GM21723 (cell line): ENCODE data around the gene SND1.

Experiments
- ATAC-seq: cut with Tn5 transposase; IDR thresholded peaks from one replicate; pipeline ENCODE4 v1.9.1; 2021; ENCODE audit warnings: mild to moderate bottlenecking, moderate library complexity; ENCODE audit not compliant: unreplicated experiment

Gene SND1

DNA sequence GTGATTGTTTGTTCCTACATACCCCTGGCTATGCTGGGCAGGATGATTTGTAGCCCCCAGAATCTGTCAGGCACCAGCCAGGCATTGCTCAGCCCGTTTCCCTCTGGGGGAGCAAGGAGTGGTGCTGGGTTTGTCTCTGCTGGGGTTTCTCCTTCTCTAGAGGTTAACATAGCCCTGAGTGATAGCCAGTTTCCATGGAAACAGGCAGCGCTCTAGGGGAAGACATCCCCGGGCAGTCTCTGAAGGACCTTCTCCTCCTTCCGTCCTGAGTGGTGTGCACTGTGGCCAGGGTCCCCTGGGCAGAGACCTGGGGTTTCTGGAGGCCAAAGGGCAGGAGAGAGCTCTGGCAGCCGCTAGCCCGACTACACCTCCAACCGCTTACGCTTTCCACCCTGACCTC, 429.8 kb downstream of the SND1 start:
- ATAC-seq = no peak

DNA sequence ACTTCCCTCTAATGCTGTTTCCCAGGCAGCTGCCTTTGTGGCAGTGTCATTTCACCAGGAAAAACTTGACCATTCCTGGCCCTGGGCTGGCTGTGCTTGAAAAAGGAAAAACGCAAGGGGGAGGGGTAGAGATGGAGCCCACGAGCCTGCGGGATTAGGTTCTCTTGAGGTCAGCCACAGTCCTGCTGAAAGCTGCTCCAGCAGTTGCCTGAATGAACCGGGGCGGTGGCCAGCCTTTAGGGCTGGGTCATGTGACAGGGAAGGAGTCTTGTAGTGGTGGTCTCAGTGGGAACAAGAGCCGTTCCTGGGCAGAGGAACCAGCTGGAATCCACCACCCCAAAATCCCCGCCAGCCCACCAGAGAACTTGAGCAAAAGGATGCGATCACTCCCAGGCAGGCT, 430.4 kb downstream of the SND1 start:
- ATAC-seq = no peak

DNA sequence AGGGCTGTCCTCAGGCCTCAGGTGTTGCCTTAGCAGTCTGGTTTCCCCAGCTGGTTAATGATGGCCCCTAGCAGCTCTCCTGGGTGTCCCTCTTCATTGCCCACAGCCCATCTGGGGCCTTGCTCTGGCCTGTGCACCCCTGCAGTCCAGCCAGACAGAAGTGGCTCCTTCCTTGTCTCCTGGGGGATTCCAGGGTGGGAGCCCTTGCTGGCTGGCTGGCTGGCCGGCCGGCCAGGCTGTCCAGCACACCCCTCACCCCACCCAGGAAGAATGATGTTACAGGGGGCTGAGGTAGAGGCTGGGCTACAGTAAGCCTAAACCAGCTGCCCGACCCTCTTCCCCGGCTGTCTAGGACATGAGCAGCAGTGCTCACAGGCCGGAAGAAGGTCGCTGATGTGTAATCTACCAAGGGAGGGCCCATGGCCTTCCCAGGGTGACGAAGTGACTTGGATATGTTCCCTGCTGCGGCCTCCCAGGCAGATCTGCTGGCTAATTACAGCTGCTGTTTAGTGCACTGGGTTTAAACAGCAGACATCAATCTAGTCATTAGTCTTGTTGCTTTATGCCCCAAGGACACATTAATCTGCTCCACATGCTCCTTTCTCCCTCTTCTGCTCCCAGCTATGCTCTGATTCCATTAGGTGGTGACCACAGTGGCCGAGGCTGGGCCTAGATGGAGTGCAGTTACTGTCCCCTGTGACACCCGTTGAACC, 433.1 kb downstream of the SND1 start:
- no peak for ATAC-seq

DNA sequence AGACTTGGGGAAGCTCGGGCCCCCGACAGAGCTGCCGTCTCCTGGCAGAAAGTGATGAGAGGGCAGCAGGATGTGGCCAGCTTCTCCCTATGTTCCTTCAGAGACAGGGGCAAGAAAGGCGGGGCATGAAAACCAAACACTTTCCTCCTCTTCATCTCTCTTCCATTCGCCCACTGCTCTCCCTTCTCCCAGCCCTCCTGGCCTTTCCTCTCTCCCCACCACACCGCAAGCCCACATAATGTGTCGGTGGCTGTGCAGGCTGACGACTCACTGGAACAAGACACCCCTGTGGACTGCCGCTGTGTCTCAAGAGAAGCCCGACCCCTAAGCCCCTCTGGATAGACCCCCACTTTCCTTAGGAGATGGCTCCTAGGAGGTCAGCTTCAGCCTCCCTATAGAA, 438.5 kb downstream of the SND1 start:
- no peak for ATAC-seq

DNA sequence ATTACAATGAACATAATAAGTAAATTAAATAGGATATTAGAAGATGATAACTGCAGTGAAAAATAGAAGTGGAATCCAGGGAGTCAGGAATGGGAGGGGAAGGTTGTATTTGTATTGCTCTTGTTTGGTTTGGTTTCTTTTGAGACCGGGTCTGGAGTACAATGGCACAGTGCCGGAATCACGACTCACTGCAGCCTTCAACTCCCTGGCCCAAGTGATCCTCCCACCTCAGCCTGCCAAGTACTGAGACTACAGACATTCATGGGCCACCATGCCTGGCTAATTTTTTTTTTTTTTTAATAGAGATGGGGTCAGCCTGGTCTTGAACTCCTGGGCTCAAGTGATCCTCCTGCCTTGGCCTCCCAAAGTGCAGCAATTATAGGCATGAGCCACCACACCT, 439.1 kb downstream of the SND1 start:
- no peak for ATAC-seq

DNA sequence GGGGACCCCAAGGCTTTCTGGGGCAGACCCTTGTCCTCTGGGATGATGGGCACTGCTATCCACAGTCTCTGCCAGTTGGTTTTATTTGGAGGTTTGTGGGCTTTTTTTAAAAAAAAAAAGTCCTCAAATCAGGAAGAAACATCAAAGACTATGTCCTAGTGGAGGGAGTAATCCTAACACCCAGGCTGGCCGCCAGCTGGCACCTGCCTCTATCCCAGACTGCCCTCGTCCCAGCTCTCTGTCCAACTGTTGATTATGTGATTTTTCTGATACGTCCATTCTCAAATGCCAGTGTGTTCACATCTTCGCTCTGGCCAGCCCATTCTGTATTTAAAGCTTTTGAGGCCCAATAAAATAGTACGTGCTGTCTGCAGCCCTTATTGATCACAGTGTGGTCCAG, 440.2 kb downstream of the SND1 start:
- no peak for ATAC-seq

DNA sequence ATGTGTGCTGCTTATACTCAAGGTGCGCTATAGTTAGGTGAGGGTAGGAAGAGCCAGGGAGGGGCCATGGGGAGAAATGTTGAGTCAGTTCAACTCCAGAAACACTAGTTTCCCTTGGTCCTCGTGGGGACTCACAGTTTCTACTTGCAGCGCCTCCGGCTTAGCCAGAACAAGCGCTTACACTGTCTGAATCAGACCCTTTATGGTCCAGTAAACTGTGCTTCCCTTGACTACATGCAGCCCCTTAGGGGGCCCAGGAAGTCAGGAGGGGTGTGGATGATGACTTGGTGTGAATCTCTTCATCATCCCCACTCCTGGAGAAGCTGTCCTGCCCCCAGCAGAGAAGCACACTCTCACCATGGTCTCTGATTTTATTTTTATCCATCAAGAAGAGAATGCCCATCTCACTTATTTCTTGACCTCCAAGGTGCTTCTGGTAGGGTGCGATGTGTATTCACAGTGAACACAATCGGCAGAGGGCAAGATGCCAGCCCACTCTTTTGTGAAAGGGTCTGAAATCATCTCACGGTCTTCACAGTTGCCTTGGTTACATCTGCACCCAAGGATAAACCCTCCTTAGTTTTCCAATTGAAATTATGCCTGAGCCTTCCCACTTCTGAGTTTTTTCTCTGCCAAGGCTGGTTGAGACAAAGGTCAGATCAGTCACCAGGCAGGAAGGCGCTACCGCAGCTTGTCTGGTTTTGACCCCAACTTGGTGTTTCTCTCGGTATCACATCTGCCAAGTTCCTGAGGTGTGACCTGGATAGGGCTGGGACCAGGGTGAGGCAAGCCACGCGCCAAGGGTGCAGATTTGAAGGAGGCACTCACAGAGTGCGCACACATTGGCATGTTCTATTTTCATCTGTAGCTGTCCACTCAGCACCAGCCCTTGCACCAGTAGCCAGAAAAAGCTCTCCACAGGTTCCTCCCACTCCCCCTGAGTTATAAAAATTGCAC, 441.9 kb downstream of the SND1 start:
- ATAC-seq = no peak

DNA sequence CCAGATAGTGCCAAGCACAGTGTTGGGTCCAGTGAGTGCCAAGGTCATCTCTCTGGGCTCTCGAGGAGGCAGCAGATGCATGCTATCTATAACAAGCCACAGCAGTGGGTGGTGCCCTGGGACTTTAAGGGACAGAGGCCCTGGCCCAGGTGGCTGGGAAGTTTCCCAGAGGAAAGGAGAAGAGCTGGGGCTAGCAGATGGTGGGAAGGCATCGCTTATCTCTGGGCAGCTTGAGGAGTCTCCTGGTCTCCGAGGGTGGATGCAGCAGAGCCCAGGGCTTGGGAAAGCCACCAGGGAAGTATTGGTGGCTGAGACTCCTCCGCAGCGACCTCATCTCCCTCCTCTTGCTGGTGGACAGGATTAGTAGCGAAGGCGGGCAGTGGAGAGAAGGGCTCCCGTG, 442.7 kb downstream of the SND1 start:
- no peak for ATAC-seq

DNA sequence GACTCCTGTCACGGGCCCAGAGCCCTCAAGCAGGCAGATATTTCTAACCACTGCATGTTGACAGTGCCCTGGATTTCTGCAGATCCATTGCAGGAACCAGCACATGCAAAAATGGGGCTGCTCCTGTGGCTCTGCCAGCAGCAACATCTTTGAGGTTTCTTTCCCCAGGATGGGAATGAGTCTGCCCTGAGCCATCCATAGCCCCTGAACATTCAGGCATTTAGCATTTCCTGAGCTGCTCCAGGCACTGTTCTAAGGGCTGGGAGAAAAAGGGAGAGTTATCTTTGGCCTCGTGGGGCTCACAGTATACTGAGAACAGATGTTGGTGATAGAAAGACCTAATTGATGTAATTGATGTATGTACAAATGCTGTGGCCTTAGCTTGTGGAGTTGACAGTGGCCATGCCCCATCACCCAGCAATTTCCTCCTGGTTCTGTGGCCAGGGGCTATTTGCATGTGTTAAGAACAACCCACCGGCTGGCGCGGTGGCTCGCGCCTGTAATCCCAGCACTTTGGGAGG, 445.3 kb downstream of the SND1 start:
- no peak for ATAC-seq

DNA sequence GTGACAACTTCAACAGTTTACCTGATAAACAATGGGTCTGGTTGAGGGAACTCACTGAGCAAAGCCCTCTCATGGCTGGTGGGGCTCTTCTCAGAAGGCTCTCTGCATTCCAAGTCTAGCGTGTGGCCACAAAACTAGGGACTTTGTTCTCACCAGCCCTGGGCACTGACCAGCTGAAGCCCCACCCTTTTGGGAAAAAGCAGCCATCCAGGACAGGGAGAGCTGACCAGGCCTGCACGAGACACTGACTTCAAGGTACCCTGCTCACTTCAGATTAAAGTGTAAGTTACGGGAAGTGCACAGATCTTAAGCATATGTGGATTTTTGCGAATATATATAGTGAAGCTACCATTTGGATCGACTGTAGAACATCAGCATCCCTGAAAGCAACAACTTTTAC, 446.6 kb downstream of the SND1 start:
- ATAC-seq = no peak

DNA sequence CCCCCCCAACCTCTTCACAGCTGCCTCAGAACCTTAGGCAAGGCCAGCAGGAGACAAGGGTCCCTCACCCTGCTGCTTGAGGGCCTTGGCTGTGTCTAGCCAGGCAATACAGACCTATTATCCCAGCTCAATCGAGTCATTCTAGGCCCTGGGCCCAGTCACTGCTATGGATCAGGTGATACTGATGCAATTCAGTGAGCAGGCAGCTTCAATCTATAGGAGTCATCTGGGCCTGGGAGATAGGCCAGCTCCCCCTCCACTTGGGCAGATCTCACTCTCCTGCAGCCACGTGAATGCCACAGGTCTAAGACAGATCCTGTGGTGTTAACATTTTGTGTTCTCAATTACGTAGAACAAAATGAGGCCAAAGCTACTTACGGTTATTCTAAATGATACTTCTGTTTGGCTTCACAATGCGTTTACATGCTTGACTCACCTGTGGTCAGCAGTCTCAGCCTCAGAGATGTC, 447.2 kb downstream of the SND1 start:
- ATAC-seq = no peak

DNA sequence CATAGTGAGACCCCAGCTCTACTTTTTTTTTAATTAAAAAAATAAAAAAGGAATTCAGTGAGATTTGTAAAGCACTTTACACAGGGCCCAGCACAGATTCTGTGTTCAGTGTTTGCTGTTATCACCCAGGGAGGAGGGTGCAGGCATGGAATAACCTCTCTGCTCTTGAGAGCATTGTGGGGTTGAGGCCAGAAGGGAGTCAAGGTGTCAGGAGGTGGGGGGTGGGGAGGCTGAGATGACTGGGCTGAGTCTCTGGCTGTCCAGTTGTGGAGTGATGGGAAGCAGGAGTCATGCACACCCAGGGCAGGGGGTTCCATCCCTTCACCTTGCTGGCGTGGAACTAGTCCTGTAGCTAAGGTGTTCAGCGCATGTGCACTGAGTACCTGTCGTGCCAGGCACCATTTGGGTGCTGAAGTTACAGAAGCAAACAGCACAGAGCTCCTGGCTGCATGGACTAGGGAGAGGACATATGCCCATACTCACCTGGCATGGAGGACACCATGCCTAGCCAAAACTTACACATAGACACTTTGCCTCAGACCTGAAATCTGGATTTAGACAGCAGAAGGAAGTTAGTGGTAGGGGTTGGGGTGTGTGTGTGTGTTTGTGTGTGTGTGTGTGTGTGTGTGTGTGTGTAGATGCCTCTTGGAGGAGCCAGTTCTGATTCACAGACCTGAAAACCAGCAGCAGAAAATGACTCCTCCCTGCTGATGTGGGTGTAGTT, 448.4 kb downstream of the SND1 start:
- ATAC-seq = no peak

DNA sequence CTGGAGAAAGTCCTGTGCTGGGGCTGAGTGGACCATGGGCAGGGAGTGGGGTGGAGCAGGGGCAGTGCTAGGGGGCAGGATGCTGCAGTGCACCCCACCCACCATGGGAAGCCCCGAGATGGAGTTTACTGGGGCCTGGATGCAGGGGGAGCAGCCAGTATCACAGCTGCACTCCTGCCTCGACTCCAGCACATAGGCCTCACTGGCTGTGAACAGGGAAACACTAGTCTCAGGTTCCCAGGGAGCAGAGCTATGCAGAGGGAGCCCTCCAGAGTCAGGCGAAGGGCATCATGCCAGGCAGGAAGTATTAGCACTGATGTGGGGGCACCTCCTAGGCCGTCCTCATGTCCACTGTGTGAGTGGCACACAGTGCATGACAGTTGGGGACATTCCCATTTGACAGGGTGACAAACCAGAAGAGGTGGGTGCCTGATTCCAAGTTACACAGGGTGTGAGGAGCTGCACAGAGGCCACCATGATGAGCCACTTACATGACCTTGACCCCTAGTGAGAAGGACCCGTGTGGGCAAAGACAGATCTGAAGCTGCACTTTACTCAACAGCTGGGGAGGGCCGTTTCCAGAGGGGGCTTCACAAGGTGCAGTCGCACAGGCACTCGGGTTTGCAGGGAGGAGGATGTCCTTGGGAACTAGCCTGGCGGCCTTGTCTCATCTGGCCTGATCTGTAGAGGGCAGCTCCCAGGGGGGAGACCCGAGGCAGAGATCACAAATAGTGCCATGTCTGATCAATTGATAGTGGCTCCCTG, 449.1 kb downstream of the SND1 start:
- no peak for ATAC-seq

DNA sequence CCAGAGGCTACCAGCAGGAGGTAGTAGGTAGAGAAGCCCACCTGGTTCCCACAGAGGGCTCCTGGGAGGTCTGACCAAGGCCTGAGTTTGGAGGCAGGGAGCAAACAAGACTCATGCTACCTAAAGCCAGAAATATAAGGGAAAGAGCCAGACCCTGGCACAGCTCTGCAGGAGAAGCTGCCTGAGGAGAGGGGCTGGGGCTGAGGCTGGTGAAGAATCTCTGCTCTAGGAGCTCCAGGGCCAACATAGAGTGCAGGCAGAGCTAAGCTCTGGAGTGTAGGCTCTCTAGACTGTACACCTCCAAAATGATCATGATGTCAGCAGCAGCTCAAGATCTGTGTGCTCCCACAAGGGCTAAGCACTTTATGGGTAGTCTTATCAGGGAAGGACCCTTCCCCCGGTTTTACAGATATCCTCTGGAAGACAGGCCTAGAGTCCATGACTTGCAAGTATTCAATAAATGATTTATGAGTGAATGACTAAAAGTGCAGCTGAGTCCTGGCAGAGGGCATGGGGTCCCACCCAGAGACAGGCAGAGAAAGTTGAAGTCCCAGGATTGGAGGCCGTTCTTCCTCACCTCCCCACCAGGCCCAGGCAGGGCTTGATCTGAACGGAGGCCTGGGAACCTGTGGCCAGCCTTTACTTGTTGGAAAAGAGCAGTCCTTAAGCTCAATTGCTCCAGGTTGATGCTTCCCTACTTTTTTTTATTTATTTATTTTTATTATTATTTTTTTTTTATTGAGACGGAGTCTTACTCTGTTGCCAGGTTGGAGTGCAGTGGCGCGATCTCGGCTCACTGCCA, 450.7 kb downstream of the SND1 start:
- ATAC-seq = no peak

DNA sequence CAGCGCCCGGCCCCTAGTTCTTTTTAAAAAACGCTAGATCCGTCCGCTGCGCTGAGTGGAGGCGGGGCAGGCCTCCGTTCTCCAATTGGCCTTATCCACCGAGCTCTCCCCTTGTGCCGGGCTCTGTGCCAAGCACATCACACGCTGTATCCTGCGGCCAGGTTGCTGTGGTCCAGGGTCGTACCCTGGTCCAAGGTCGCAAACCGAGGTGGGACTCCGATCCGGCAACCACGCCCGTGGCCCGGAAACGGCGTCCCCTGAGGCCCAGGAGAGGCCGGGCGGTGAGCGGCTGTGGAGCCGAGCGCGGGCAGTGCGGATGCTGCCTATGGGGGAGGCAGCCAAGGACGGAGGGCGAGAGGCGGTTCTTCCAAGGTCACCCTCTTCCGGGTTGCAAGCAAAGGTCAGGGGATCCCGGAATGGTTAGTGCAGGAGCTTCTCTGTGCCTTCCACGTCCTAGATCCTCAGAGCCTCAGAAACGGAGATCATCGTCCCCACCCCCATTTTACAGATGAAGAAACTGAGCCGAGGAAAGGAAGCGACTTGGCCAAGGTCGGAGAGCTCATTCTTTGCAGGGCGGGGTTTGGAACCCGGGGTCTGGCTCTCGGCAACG, 451.6 kb downstream of the SND1 start:
- ATAC-seq = peak; percentile 36

DNA sequence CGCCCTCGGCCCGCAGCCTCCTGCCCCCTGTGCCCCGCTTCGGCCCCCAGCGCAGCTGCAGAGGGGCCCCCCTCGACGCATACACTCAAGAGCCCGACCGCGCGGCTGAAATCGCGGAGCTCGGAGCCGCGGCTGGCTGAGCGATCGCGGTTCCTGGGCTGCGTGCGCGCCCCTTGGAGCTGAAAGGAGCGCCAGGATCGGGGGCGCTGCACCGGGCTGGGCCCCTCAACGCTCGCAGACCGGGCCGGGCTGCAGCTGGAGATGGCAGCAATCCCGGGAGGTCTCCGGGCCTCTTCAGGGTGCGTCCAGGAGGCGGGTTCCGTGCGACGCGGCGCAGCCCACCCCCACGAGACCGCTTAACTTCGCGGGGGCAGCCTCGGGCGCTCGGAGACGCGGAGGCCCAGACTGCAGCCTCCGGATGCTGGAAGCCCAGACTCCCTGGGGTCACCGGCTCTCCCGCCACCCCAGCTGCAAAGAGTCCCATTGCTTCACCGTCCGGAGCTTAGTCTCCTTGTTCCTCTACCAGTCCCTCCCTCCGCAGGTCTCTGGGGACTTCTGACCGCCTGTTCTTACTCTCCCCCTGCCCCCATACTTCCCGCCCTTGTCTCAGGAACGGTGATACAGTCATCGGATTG, 452.2 kb downstream of the SND1 start:
- peak; percentile 11 for ATAC-seq

DNA sequence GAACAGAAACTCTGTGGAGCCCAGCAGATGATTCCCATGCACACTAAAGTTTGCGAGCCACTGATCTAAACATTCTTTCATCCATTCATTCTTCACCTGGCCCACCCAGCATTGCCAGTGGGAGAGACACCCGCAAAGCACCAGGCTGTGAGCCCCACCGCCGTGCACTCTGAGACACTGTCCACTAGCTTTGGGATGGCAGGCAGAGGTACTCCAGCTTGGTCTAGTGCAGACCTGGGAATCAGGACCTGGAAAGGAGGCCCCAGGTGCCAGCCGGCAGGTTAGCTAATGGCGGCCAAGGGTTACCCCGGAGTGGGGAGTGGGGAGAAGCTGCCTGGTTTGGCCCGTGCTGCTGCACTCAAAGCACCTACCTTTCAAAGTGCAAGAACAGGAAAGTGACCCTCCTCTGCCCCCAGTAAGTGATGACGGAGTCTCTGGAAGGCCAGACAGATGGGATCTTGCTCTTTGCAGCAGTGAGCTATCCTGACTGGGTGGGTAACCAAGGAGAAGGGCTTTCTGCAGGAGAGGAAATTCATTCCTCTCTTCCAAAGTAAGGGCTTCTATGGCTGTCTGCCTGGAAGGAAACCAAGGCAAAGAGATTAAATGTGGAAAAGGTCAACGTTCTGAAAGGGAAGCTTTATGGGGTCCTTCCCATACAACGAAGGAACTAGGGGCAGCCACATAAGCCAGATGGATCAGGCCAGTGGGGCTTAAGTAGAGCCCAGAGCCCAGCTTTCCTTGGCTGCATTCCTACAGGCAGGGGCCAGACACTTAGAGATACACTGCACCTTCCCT, 453.4 kb downstream of the SND1 start:
- no peak for ATAC-seq

DNA sequence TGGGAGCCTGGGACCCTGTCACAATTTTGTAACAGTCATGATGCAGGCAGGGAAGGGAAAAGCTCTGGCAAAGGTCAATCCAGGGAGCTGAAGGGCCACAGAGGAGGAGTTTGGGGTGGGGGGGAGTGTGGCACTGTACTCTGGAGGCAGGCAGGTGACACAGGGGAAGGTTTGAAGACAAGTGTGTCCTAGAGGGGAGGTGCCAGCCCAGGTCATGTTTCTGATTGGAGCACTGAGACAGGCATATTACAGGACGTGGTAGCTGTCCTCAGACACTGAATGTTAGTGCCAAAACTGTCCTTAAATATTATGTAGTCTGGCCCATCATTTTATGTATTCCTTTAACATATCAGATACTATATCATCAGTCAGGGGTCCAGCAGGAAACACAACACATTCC, 454.8 kb downstream of the SND1 start:
- ATAC-seq = no peak
